ENCODE measurements around the gene CDH23. TPM values are rescaled to one million over a fixed set of nuclear protein-coding genes. Genes with fewer than 3 reads are reported as not detected.

The CDH23 gene
- total RNA-seq, 2 experiments from 2014 or later, result 4.6 to 5.2 TPM

- TF ChIP-seq CTCF (IDR thresholded peaks at IDR 0.05), result no peak
- Mint-ChIP-seq H3K27ac (no peak overlapping the region), H3K36me3 (ENCODE audit: low read depth) (no peaks in the 10 kb centered on the region), H3K9me3 (no peaks in the 10 kb centered on the region), H3K4me1 (ENCODE audit: low read depth) (no peaks in the 10 kb centered on the region), H3K27me3 (no peaks in the 10 kb centered on the region), H3K4me3 (no peak overlapping the region)
- Histone ChIP-seq H3K27me3 (ENCODE audit: control insufficient read depth in 1 of 2, insufficient read depth in 2 of 2, low read length in 2 of 2) (peaks cover 1 to 9% of the 10 kb centered on the region in 2 experiments), H3K27ac (ENCODE audit: low read depth in 1 of 2, low read length in 2 of 2) (no peak overlapping the region), H3K4me3 (ENCODE audit: low read length) (no peak overlapping the region), H3K9me3 (ENCODE audit: control insufficient read depth in 1 of 2, insufficient read depth in 1 of 2, low read length in 2 of 2) (no peaks in the 10 kb centered on the region), H3K36me3 (ENCODE audit: insufficient read depth, low read length) (no peaks in the 10 kb centered on the region), H3K4me1 (ENCODE audit: insufficient read depth, low read length) (no peaks in the 10 kb centered on the region)
- ATAC-seq (ENCODE audit: poor library complexity), result no peak
- ChIA-PET CTCF (no interaction called here), POLR2A (no interaction called here)
- intact Hi-C loops (cut with DNase I, micrococcal nuclease), result no loop called here
- DNase-seq, result no peak
These were observed 194.1 kb downstream of the CDH23 start for GRCh38 chr10:71590781-71591350.

- DNase-seq, result no peak
- ChIA-PET POLR2A (no interaction called here), CTCF (no interaction called here)
- no peaks in the 10 kb centered on the region for H3K27me3 Mint-ChIP-seq
- Histone ChIP-seq H3K9me3 (ENCODE audit: control insufficient read depth in 1 of 2, insufficient read depth in 1 of 2, low read length in 2 of 2) (no peaks in the 10 kb centered on the region), H3K36me3 (ENCODE audit: insufficient read depth, low read length) (no peaks in the 10 kb centered on the region), H3K4me3 (ENCODE audit: low read length) (no peak overlapping the region), H3K27me3 (ENCODE audit: control insufficient read depth in 1 of 2, insufficient read depth in 2 of 2, low read length in 2 of 2) (no peaks in the 10 kb centered on the region), H3K4me1 (ENCODE audit: insufficient read depth, low read length) (no peaks in the 10 kb centered on the region), H3K27ac (ENCODE audit: low read depth in 1 of 2, low read length in 2 of 2) (no peak overlapping the region)
- no peaks in the 10 kb centered on the region for H3K36me3 Mint-ChIP-seq (ENCODE audit: low read depth)
- TF ChIP-seq CTCF (IDR thresholded peaks at IDR 0.05), result no peak
- no peak overlapping the region for H3K4me3 Mint-ChIP-seq
- H3K9me3 Mint-ChIP-seq, result no peaks in the 10 kb centered on the region
- intact Hi-C loops (cut with DNase I, micrococcal nuclease), result no loop called here
- no peak for ATAC-seq (ENCODE audit: poor library complexity)
- no peak overlapping the region for H3K27ac Mint-ChIP-seq
- H3K4me1 Mint-ChIP-seq (ENCODE audit: low read depth), result no peaks in the 10 kb centered on the region
These were observed 198.3 kb downstream of the CDH23 start for GRCh38 chr10:71594934-71595571.

DNA sequence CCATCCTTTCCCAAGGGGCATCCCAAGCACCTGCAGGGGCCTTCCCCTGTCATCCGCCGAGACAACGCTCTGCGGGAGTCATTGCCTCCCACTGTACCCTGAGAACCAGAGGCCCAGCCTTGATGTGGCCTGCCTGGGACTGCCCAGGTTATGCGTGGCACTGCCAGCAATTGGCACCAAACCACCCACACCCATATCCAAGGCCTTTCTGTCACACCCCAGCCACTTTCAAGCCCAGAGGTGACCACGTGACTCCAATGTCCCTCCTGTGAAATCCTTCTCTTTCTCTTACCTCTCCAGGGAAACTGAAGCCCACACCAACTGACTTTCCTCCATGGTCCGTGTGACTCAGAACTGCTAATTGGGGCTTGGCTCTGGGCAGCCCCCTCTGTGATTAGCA, 198.9 kb downstream of the CDH23 start:
- ChIA-PET POLR2A (no interaction called here), CTCF (no interaction called here)

More for the DNA sequence above, 198.9 kb downstream of the CDH23 start:
- no peaks in the 10 kb centered on the region for H3K27me3 Mint-ChIP-seq
- no peak for ATAC-seq (ENCODE audit: poor library complexity)
- intact Hi-C loops (cut with DNase I, micrococcal nuclease), result no loop called here
- no peaks in the 10 kb centered on the region for H3K4me1 Mint-ChIP-seq (ENCODE audit: low read depth)
- H3K27me3 ChIP-seq (ENCODE audit: control insufficient read depth in 1 of 2, insufficient read depth in 2 of 2, low read length in 2 of 2), result no peaks in the 10 kb centered on the region
- no peak overlapping the region for H3K27ac Mint-ChIP-seq
- H3K36me3 Mint-ChIP-seq (ENCODE audit: low read depth), result no peaks in the 10 kb centered on the region
- H3K9me3 ChIP-seq (ENCODE audit: control insufficient read depth in 1 of 2, insufficient read depth in 1 of 2, low read length in 2 of 2), result no peaks in the 10 kb centered on the region
- H3K4me1 ChIP-seq (ENCODE audit: insufficient read depth, low read length), result no peaks in the 10 kb centered on the region
- H3K27ac ChIP-seq (ENCODE audit: low read depth in 1 of 2, low read length in 2 of 2), result no peak overlapping the region
- no peak for TF ChIP-seq CTCF (IDR thresholded peaks at IDR 0.05)
- no peak overlapping the region for H3K4me3 ChIP-seq (ENCODE audit: low read length)
- no peak overlapping the region for H3K4me3 Mint-ChIP-seq
- DNase-seq, result no peak
- no peaks in the 10 kb centered on the region for H3K36me3 ChIP-seq (ENCODE audit: insufficient read depth, low read length)
- H3K9me3 Mint-ChIP-seq, result no peaks in the 10 kb centered on the region
